ENCODE measurements around the gene DGKB.

DNA sequence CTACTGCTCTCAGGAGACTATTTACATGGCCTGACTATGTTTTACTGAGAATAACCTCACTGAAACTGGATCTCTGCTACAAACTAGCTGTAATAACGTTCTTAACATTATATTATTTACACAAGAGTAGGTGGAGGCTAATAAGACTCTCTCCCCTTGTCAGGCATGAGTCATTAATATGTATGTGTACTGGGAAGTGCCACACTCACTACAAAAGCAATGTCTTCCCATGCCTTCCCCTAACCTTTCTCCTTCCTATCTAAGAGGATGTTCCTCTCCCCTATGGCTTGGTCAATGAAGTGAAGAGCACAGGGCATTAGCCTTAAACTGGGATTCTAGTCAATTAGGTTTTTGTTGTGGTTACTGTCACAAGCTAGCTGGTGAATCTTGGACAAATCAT is 147.9 kb downstream of the DGKB start:
- TF ChIP-seq, protein P1, sequence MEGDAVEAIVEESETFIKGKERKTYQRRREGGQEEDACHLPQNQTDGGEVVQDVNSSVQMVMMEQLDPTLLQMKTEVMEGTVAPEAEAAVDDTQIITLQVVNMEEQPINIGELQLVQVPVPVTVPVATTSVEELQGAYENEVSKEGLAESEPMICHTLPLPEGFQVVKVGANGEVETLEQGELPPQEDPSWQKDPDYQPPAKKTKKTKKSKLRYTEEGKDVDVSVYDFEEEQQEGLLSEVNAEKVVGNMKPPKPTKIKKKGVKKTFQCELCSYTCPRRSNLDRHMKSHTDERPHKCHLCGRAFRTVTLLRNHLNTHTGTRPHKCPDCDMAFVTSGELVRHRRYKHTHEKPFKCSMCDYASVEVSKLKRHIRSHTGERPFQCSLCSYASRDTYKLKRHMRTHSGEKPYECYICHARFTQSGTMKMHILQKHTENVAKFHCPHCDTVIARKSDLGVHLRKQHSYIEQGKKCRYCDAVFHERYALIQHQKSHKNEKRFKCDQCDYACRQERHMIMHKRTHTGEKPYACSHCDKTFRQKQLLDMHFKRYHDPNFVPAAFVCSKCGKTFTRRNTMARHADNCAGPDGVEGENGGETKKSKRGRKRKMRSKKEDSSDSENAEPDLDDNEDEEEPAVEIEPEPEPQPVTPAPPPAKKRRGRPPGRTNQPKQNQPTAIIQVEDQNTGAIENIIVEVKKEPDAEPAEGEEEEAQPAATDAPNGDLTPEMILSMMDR (IDR thresholded peaks at IDR 0.05): no peak
- TF ChIP-seq POLR2A (IDR thresholded peaks at IDR 0.05): no peak
- no peak for TF ChIP-seq EP300 (IDR thresholded peaks at IDR 0.05; ENCODE audit: low read depth)
- TF ChIP-seq POLR2AphosphoS5 (IDR thresholded peaks at IDR 0.05): no peak
